HCT116 (cell line): ENCODE measurements around the gene UGT1A3. TPM values are rescaled to one million over a fixed set of nuclear protein-coding genes. Genes with fewer than 3 reads are reported as not detected.

Experiments used
- ATAC-seq: fragments of 200-7000 bp; cut with Tn5 transposase; 2 replicates; pipeline ENCODE4 v1.9.1; 2020; ENCODE audit warnings: mild to moderate bottlenecking, moderate library complexity
- BruUV-seq: library from RNA; stranded (reverse); fragments of 400-500 nt; replicated peaks from 2 replicates; lab custom pipeline; 2021; lab: Mats Ljungman, UMichigan
- CTCF ChIA-PET: fragments of 300-600 bp; sonication (Branson Sonifier 250); formaldehyde crosslinking; loops from one replicate; lab custom pipeline; 2021; ENCODE audit warnings: antibody characterized with exemption; lab: Charles Lee
- POLR2A ChIA-PET: fragments of 300-600, 350-600 bp; sonication (Branson Sonifier 250); formaldehyde crosslinking; loops from one replicate; lab custom pipeline; 2021; ENCODE audit warnings: antibody characterized with exemption; lab: Charles Lee
- RAD21 ChIA-PET, 2 experiments: fragments of 300-600 bp; sonication (Branson Sonifier 250); formaldehyde crosslinking; loops; one replicate each; lab custom pipeline; 2023; ENCODE audit warnings: low total read pairs in 2 of 2; ENCODE audit not compliant: uncharacterized antibody in 2 of 2, unreplicated experiment in 2 of 2, low non-redundant PET in 1 of 2; lab: Charles Lee
- DNase-seq: peaks from one replicate; pipeline ENCODE4 v3.0.0-alpha.2; 2010; ENCODE audit warnings: low read depth, low spot score
- H2AFZ ChIP-seq: fragments of 200-600 bp; shearing (Covaris generic), sonication (generic); 2 replicates; pipeline ENCODE4 v1.6.1; 2017; ENCODE audit warnings: low read depth, mixed run types, mixed read lengths, antibody characterized with exemption, low read length; ENCODE audit not compliant: poor library complexity, severe bottlenecking
- H3K27ac ChIP-seq: 2 replicates; pipeline ENCODE4 v1.5.1; 2012; ENCODE audit warnings: low read depth, low read length
- H3K27me3 ChIP-seq: fragments of 200-600 bp; sonication (generic); 2 replicates; pipeline ENCODE4 v1.6.1; 2016; ENCODE audit warnings: mixed run types, low read length, mixed read lengths; ENCODE audit not compliant: insufficient read depth
- H3K36me3 ChIP-seq, 2 experiments: fragments of 200-500 bp in 1 of 2; fragments of 200-600 bp in 1 of 2; sonication (Bioruptor generic) in 1 of 2; sonication (generic) in 1 of 2; 2 replicates each; pipeline versions ENCODE4 v1.5.1 to v1.6.1; 2014 to 2016; ENCODE audit warnings: low read length in 2 of 2, inconsistent platforms in 1 of 2, mixed read lengths in 1 of 2, mixed run types in 1 of 2; ENCODE audit not compliant: insufficient read depth in 2 of 2, control insufficient read depth in 1 of 2
- H3K4me1 ChIP-seq, 2 experiments: fragments of 200-600 bp in 1 of 2; sonication (generic) in 1 of 2; 2 replicates each; pipeline versions ENCODE4 v1.5.1 to v1.6.1; 2012 to 2017; ENCODE audit warnings: low read length in 2 of 2, inconsistent platforms in 1 of 2, mild to moderate bottlenecking in 1 of 2, mixed read lengths in 1 of 2, mixed run types in 1 of 2, moderate library complexity in 1 of 2; ENCODE audit not compliant: insufficient read depth in 2 of 2, control insufficient read depth in 1 of 2
- H3K4me2 ChIP-seq: fragments of 200-600 bp; sonication (generic); 2 replicates; pipeline ENCODE4 v1.6.1; 2017; ENCODE audit warnings: mixed run types, low read length, mixed read lengths
- H3K4me3 ChIP-seq, 2 experiments: fragments of 200-600 bp in 1 of 2; sonication (generic) in 1 of 2; replicated peaks in 1 of 2; 2 replicates each; pipeline ENCODE4 v1.5.1; 2011 to 2016; ENCODE audit warnings: low read length in 2 of 2, control low read depth in 1 of 2, low read depth in 1 of 2, mild to moderate bottlenecking in 1 of 2, mixed read lengths in 1 of 2, mixed run types in 1 of 2
- H3K79me2 ChIP-seq: fragments of 200-600 bp; sonication (generic); 2 replicates; pipeline ENCODE4 v1.6.1; 2017; ENCODE audit warnings: mild to moderate bottlenecking, mixed run types, low read length, moderate library complexity, mixed read lengths; ENCODE audit not compliant: insufficient read depth
- H3K9ac ChIP-seq: fragments of 200-600 bp; sonication (generic); 2 replicates; pipeline ENCODE4 v1.6.1; 2016; ENCODE audit warnings: low read length, mixed read lengths
- H3K9me2 ChIP-seq: fragments of 200-600 bp; sonication (generic), shearing (Covaris generic); 2 replicates; pipeline ENCODE4 v1.6.1; 2017; ENCODE audit warnings: mixed run types, mild to moderate bottlenecking, moderate library complexity; ENCODE audit not compliant: insufficient read depth
- H3K9me3 ChIP-seq, 2 experiments: fragments of 200-500 bp in 1 of 2; fragments of 200-600 bp in 1 of 2; sonication (Bioruptor generic) in 1 of 2; sonication (generic) in 1 of 2; 2 replicates each; pipeline ENCODE4 v1.6.1; 2014 to 2017; ENCODE audit warnings: low read length in 2 of 2, mixed read lengths in 2 of 2, inconsistent platforms in 1 of 2, low read depth in 1 of 2, mild to moderate bottlenecking in 1 of 2, mixed run types in 1 of 2, moderate library complexity in 1 of 2; ENCODE audit not compliant: control insufficient read depth in 1 of 2, insufficient read depth in 1 of 2
- H4K20me1 ChIP-seq: fragments of 200-600 bp; sonication (generic), shearing (Covaris generic); 2 replicates; pipeline ENCODE4 v1.6.1; 2017; ENCODE audit warnings: mixed run types, mild to moderate bottlenecking, moderate library complexity; ENCODE audit not compliant: insufficient read depth
- ELF1 ChIP-seq: IDR thresholded peaks from 2 replicates; pipeline ENCODE4 v1.6.1; 2012; ENCODE audit warnings: low read depth, borderline replicate concordance
- EZH2 ChIP-seq: fragments of 200-600 bp; sonication (generic); IDR thresholded peaks from 2 replicates; pipeline ENCODE4 v1.6.1; 2017; ENCODE audit warnings: antibody characterized with exemption, mixed run types
- EZH2phosphoT487 ChIP-seq: fragments of 200-600 bp; IDR thresholded peaks from 2 replicates; pipeline ENCODE4 v1.6.1; 2018; ENCODE audit warnings: antibody characterized with exemption, borderline replicate concordance
- JUND ChIP-seq: IDR thresholded peaks from 2 replicates; pipeline ENCODE4 v1.6.1; 2012
- POLR2A ChIP-seq: IDR thresholded peaks from 2 replicates; pipeline ENCODE4 v1.7.0; 2011; ENCODE audit warnings: borderline replicate concordance; ENCODE audit not compliant: insufficient read depth, insufficient read length; ENCODE audit errors: extremely low read depth
- POLR2AphosphoS5 ChIP-seq: IDR thresholded peaks from 2 replicates; pipeline ENCODE4 v1.6.1; 2011; ENCODE audit warnings: mild to moderate bottlenecking, low read depth, low read length, moderate library complexity
- RAD21 ChIP-seq: IDR thresholded peaks from 2 replicates; pipeline ENCODE4 v1.6.1; 2012; ENCODE audit warnings: low read depth, mild to moderate bottlenecking
- SIN3A ChIP-seq: IDR thresholded peaks from 2 replicates; pipeline ENCODE4 v1.6.1; 2012; ENCODE audit warnings: low read depth
- SRF ChIP-seq: IDR thresholded peaks from 2 replicates; pipeline ENCODE4 v1.6.1; 2012; ENCODE audit warnings: low read depth
- TCF7L2 ChIP-seq: IDR thresholded peaks from 2 replicates; pipeline ENCODE4 v1.7.0; 2011; ENCODE audit warnings: borderline replicate concordance, inconsistent platforms; ENCODE audit not compliant: insufficient read depth, insufficient read length; ENCODE audit errors: extremely low read depth
- YY1 ChIP-seq: IDR thresholded peaks from 2 replicates; pipeline ENCODE4 v1.6.1; 2011; ENCODE audit warnings: low read length, low read depth, moderate library complexity, mild to moderate bottlenecking; ENCODE audit not compliant: insufficient replicate concordance; ENCODE audit errors: extremely low read depth
- ZFX ChIP-seq: fragments of 450-650 bp; IDR thresholded peaks from 2 replicates; pipeline ENCODE4 v1.6.1; 2017
- intact Hi-C: fragments of 100-400 bp; cut with micrococcal nuclease; formaldehyde crosslinking; loops from 2 replicates; pipeline ENCODE4 v1.10.0; 2022
- total RNA-seq: library from RNA; stranded (reverse); gene quantifications from one replicate; pipeline ENCODE4 v1.2.1, GENCODE V29; 2021; ENCODE audit not compliant: unreplicated experiment
- TF ChIP-seq, protein P1 (sequence below): IDR thresholded peaks from 2 replicates; pipeline ENCODE4 v1.6.1; 2012
- TF ChIP-seq, protein P2 (sequence below): IDR thresholded peaks from 2 replicates; pipeline ENCODE4 v1.6.1; 2012
- TF ChIP-seq, protein P3 (sequence below): IDR thresholded peaks from 2 replicates; pipeline ENCODE4 v1.6.1; 2011; ENCODE audit warnings: mild to moderate bottlenecking, low read length, moderate library complexity; ENCODE audit not compliant: insufficient replicate concordance; ENCODE audit errors: extremely low read depth

The UGT1A3 gene
- total RNA-seq, 1 experiment from 2014 or later, result not detected

DNA sequence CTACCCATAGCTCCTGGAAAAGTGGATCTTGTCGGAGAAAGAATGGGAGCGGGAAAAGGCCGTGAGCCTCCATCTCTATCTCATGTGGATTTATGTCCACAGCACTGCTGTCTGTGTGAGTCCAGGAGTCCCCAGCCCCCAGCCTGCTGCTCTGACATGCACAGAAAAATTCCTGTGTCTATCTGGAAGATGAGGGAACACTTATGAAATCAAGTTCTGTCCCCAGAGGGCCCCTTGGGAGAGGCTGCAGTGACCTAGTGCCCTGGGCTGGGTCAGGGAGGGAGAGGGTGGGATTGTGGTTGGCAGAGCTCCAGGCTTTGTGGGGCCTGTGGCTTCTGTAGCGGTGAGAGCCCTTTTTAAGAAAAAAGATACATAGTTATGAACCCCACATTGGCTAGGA, 87.9 kb downstream of the UGT1A3 start:
- H3K4me1 ChIP-seq, result no peaks in the 10 kb centered on the region
- no peaks in the 10 kb centered on the region for H3K9me2 ChIP-seq
- ChIA-PET RAD21 (no interaction called here), CTCF (no interaction called here), POLR2A (no interaction called here)
- intact Hi-C loops, result no loop called here
- no peak for ATAC-seq
- no peaks in the 10 kb centered on the region for H3K79me2 ChIP-seq
- BruUV-seq, result no TSS peak
- TF ChIP-seq POLR2A (no peak), SRF (no peak), JUND (no peak), ZFX (no peak), ELF1 (no peak), EZH2 (no peak), POLR2AphosphoS5 (no peak), TCF7L2 (no peak), EZH2phosphoT487 (no peak), YY1 (no peak), SIN3A (no peak), RAD21 (no peak)
- TF ChIP-seq, protein P1, sequence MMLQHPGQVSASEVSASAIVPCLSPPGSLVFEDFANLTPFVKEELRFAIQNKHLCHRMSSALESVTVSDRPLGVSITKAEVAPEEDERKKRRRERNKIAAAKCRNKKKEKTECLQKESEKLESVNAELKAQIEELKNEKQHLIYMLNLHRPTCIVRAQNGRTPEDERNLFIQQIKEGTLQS, result no peak
- TF ChIP-seq, protein P2, sequence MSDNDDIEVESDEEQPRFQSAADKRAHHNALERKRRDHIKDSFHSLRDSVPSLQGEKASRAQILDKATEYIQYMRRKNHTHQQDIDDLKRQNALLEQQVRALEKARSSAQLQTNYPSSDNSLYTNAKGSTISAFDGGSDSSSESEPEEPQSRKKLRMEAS, result no peak
- TF ChIP-seq, protein P3, sequence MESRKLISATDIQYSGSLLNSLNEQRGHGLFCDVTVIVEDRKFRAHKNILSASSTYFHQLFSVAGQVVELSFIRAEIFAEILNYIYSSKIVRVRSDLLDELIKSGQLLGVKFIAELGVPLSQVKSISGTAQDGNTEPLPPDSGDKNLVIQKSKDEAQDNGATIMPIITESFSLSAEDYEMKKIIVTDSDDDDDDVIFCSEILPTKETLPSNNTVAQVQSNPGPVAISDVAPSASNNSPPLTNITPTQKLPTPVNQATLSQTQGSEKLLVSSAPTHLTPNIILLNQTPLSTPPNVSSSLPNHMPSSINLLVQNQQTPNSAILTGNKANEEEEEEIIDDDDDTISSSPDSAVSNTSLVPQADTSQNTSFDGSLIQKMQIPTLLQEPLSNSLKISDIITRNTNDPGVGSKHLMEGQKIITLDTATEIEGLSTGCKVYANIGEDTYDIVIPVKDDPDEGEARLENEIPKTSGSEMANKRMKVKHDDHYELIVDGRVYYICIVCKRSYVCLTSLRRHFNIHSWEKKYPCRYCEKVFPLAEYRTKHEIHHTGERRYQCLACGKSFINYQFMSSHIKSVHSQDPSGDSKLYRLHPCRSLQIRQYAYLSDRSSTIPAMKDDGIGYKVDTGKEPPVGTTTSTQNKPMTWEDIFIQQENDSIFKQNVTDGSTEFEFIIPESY, result no peak
- no peak overlapping the region for H3K27ac ChIP-seq
- H3K9ac ChIP-seq, result no peak overlapping the region
- H3K4me2 ChIP-seq, result no peak overlapping the region
- H2AFZ ChIP-seq, result no peak overlapping the region
- no peaks in the 10 kb centered on the region for H3K9me3 ChIP-seq
- DNase-seq, result no peak
- H4K20me1 ChIP-seq, result no peaks in the 10 kb centered on the region
- no peaks in the 10 kb centered on the region for H3K36me3 ChIP-seq
- no peak overlapping the region for H3K4me3 ChIP-seq
- H3K27me3 ChIP-seq, result no peaks in the 10 kb centered on the region
